GM20000 (cell line): ENCODE data around the gene TEX264.

Source experiments
- DNase-seq: peaks from one replicate; pipeline ENCODE4 v3.0.0; 2012; ENCODE audit warnings: low spot score
- TF ChIP-seq, protein P1 (sequence below): IDR thresholded peaks from 2 replicates; pipeline ENCODE4 v1.5.1; 2012; ENCODE audit warnings: mild to moderate bottlenecking, control low read depth; ENCODE audit errors: extremely low read depth, missing control alignments

Gene TEX264

DNA sequence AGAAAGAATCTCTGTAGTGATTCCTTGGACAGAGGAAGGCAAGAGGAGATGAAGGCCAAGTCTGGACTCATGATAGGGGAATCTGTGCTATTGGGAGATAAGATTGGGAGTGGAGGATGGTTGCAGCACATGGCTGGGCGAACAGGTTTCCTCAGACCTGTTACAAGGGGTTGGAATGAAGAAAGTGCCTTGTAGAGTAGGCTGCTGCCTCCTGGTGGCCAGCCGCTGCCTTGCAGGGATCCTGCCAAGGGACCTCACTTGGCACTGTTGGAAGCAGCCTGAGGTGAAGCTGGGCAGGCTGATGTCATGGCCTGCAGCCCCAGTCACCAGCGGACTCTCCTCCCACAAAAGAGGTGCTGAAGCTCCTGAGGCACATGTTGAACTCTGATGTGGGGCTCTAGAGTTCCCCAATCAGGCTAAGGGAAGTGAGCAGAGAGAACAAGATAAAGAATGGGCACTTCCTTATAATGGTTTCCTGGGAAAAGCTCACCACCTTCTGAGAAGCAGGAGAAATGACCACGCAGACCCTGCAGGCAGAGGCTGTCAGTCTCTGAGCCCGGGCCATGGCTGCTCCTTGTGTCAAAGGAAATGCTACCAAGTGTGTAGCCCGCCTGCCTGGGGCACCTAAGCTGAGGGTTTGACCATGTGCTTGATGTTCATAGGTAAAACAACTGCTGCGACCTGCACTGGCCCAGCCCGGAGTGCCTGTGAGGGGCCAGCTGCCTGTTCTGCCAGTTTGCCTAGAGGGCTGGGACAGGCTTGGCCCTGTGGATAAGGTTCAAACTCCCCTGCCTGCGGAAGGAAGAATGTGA, 1.6 kb upstream of the TEX264 start:
- TF ChIP-seq, protein P1, sequence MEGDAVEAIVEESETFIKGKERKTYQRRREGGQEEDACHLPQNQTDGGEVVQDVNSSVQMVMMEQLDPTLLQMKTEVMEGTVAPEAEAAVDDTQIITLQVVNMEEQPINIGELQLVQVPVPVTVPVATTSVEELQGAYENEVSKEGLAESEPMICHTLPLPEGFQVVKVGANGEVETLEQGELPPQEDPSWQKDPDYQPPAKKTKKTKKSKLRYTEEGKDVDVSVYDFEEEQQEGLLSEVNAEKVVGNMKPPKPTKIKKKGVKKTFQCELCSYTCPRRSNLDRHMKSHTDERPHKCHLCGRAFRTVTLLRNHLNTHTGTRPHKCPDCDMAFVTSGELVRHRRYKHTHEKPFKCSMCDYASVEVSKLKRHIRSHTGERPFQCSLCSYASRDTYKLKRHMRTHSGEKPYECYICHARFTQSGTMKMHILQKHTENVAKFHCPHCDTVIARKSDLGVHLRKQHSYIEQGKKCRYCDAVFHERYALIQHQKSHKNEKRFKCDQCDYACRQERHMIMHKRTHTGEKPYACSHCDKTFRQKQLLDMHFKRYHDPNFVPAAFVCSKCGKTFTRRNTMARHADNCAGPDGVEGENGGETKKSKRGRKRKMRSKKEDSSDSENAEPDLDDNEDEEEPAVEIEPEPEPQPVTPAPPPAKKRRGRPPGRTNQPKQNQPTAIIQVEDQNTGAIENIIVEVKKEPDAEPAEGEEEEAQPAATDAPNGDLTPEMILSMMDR: peak; percentile 98
- DNase-seq: peak; percentile 76

DNA sequence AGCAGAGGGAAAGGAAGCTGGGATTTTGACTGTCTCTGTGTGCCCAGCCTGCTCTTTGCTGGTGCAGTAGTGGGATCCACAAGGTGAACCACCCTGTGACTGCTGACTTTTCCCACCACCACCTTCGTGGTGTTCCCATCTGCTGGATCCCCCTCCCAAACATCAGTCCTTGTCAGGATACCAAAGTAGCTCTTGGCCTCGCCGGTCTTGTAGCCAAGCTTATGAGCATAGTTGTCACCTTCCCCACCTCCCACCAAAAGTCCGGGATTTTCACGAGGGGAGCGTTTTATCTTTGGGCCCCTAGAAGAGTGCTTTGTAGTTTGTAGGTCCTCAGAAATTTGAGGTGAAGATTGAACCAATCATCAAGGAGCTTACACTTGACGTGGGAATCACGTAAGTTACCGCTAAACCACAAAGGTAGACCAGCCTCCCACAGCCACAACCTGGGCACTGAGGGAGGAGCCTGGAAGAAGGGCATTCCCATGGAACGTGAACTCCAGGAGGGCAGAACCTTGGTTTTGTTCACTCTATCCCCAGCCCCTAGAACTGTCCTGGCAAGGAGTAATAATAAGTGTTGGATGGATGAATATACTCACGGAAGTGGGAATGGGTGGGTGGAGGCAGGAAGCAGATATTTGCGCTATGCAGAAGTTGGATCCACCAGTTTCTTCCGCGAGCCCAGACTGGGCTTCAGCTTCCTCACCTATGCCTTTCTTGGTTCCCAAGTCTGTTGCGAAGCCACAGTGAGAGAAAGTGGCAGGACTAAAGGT, 814 bp upstream of the TEX264 start:
- TF ChIP-seq, protein P1: no peak
- no peak for DNase-seq

DNA sequence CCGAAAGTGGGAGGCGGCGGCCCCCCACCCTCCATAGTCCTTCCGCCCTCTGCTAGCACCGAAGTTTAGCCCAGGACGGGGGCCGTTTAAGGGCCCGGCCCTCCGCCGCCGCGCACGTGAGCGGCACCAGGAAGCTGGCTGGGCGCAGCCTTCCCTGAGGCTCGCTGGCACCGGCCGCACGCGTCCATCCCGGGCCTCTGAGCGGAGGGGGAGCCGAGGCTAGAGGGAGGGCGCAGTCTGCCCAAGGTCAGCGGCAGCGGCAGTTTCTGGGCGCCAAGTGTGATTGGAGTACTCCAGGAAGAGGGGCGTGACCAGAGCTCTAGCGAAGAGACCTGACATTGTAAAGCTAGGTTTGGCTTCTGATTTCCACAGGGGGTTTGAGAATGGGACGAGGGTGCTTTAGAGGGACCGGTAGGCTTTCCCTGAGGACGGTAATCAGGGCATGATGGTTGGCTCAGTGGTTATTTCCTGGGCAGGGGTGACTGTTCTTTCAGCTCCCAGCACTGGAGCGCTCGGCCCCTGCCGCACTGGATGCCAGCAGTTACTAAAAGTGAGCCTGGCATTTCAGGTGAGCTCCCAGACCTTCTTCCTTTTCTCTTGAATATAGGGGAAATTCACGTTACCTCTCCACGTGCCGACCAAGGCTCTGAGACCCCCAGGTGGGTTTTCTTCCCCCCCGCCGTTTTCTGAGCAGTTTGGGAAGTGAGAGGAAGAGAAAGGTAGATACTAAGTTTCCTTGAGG, 853 bp downstream of the TEX264 start:
- TF ChIP-seq, protein P1: no peak
- peak; percentile 83 for DNase-seq

DNA sequence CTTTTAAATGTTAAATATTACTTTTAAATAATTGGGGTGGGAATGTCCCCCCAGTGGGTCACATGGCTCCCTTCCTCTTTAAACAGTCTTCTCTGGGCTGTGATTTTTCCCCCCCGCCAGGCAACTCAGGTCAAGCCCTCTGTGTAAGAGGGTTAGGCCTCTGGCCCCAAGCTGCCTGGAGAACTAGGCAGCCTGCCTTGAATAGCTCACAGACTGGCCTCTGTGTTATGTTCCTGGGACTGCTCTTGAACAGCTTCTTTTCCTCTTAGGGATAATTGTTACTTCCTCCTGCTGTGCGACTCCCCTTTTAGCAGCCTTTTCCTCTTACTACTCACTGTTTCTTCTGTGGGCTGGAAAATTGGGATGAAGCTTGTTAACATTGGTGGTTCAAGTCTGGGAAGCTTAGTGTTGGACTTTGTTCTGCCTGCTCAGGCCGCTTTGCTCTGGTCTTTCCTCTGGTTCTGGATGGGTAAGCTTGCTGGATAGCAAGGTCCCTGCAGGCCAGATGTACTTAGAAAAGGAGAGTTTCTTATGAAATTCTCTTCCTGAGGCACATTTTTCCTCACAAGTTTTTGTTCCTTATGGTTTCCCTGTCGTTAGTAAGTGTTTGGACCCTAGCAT, 2.2 kb downstream of the TEX264 start:
- TF ChIP-seq, protein P1: no peak
- no peak for DNase-seq

DNA sequence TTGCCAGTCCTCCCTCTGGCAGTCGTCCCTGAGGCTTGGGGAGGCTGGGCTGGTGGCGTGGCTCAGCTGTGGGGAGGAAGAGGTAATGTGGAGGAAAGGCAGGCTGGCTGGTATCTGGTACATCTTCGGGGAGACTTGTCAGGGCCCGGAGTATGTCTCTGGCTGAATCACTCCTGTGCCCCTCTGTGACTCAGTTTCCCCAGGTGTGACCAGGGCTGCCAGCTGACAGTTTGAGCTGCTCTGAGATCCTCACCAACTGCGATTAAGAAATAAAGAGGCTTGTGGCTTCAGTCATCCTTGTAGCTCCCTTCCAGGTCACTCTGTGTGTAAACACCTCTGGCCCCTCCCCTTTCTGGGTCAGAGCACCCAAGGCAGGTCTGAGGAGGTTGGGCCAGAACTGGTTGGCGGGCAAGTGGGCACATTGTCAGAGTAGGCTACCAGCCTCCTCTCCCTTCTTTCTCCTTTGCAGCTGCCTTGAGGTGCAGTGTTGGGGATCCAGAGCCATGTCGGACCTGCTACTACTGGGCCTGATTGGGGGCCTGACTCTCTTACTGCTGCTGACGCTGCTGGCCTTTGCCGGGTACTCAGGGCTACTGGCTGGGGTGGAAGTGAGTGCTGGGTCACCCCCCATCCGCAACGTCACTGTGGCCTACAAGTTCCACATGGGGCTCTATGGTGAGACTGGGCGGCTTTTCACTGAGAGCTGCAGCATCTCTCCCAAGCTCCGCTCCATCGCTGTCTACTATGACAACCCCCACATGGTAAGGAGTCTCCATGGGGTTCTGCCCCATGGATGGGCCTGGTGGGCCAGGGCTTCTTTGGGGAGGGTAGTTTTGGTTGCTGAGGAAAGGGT, 3.0 kb downstream of the TEX264 start:
- DNase-seq: no peak
- TF ChIP-seq, protein P1: no peak

DNA sequence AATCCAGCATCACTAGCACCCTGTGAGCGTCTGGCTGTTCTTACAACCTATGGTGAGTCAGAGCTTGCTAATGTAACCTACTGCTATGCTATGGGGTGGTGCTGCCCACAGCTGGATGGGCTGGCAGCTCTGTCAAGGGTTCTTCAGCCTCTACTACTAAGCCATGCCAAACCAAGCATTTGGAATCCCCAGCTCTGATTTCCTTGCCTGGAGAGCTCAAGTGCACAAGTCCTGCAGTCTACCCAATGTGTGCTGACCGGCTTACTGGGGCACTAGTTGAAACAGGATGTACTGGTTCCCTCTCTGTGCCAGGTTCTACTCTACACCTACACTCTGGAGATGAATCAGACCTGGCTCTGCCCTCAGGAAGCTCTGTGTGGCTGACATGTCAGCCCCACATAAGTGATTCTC, 4.2 kb downstream of the TEX264 start:
- no peak for DNase-seq
- TF ChIP-seq, protein P1: no peak
